VCaP (cell line): ENCODE measurements around the gene ACVR1.

ENCODE experiments used
- H3K27ac ChIP-seq: fragments of 450-650 bp; 2 replicates; pipeline ENCODE4 v1.5.1; 2017
- TF ChIP-seq, protein P1 (sequence below): fragments of 450-650 bp; conservative IDR thresholded peaks from 2 replicates; pipeline ENCODE4 v1.5.1; 2017; ENCODE audit warnings: mild to moderate bottlenecking, moderate library complexity

ACVR1 gene

DNA sequence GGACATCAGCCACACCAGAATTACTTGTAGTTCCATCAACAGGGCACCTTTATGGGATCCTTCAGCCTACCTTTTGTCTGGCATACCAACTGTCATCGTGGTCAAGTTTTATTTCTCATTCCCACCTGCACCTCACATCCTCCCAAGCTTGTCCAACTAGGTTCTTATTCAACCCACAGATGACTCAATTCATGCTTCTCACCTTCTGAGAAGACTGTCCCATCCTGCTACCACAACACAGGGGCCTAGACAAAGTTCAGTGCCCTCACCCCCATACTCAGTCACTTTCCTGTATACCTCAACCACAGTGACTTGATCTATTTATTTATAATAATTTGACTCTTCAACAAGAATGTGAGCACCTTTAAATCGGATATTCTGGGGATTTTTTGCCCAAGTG lies 133.1 kb downstream of the ACVR1 start:
- no peak overlapping the region for H3K27ac ChIP-seq
- TF ChIP-seq, protein P1, sequence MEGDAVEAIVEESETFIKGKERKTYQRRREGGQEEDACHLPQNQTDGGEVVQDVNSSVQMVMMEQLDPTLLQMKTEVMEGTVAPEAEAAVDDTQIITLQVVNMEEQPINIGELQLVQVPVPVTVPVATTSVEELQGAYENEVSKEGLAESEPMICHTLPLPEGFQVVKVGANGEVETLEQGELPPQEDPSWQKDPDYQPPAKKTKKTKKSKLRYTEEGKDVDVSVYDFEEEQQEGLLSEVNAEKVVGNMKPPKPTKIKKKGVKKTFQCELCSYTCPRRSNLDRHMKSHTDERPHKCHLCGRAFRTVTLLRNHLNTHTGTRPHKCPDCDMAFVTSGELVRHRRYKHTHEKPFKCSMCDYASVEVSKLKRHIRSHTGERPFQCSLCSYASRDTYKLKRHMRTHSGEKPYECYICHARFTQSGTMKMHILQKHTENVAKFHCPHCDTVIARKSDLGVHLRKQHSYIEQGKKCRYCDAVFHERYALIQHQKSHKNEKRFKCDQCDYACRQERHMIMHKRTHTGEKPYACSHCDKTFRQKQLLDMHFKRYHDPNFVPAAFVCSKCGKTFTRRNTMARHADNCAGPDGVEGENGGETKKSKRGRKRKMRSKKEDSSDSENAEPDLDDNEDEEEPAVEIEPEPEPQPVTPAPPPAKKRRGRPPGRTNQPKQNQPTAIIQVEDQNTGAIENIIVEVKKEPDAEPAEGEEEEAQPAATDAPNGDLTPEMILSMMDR: no peak

- TF ChIP-seq, protein P1: no peak
- no peak overlapping the region for H3K27ac ChIP-seq
Measured at GRCh38 chr2:157741819-157742484, 134.2 kb downstream of the ACVR1 start.

DNA sequence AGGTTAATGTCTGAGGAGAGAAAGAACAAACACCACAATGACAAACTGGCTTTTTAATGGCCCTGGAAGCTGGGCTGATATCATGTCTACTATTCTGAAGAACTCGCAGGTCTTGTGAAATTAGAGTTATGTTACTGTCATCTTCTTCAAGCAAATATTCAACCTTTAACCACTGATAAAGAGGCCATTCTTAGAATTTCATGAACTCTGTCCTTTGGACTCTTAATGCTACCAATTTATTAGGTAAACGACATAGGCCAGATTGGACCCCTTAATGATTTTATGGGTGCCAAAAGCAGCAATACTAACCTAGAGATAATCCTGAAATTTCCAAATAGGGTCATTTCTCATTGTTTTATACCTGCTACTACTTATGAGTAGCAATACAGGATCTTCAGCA lies 138.5 kb downstream of the ACVR1 start:
- no peak overlapping the region for H3K27ac ChIP-seq
- TF ChIP-seq, protein P1: no peak

DNA sequence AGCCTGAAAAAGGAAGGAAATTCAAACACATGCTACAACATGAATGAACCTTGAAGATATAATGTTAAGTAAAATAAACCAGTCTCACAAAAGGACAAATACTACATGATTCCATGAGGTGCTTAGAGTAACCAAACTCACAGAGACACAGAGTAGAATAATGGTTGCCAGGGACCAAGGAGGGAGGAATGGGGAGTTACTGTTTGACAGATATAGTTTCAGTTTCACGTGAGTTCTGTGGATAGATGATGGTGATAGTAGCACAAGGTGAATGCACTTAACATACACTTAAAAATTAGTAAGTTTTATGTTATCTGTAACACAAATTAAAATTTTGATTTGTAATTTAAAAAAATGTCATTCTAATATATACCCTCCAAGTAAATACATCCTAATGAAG lies 140.6 kb downstream of the ACVR1 start:
- H3K27ac ChIP-seq: no peak overlapping the region
- TF ChIP-seq, protein P1: no peak

- TF ChIP-seq, protein P1: no peak
- H3K27ac ChIP-seq: no peak overlapping the region
Measured at GRCh38 chr2:157733263-157733662, 142.9 kb downstream of the ACVR1 start.

DNA sequence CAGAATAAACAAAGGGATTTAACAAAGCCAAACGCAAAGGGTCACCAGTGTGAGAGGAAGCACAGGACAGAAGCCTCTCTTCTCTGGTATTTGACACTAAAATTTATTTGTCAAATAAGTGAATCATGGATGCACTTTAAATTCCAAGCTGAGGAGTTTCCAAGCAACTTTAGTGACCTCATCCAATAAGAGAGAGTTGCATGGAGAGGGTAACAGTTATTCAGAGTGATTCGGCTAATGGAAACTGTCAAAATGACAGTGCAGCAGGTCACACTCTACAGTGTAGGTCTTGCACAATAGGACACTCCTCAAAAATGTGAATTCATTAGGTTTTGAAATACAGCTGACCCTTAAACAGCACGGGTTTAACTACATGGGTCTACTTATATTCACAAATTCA lies 143.5 kb downstream of the ACVR1 start:
- TF ChIP-seq, protein P1: no peak

DNA sequence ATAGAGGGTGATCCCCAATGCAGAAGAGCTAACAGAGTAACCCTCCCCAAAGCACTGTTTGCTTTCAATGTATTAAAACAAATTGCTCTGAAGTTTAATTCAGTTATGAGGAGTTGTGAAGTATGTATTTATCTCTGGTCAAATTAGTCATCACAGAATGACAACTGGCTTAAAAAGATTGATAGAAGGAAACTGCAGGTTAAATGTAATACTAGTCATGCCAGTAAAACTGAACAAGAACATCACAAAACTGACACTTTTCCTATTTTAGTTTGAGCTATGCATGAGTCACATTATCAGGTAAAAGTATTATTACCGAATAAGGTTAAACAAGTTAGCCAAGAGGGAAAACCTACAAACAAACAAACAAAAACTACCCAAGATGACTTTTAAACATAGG lies 148.4 kb downstream of the ACVR1 start:
- TF ChIP-seq, protein P1: no peak
- no peak overlapping the region for H3K27ac ChIP-seq

More for the DNA sequence above, 143.5 kb downstream of the ACVR1 start:
- H3K27ac ChIP-seq: no peak overlapping the region
